ENCODE results near the gene SIDT1.

The SIDT1 gene

DNA sequence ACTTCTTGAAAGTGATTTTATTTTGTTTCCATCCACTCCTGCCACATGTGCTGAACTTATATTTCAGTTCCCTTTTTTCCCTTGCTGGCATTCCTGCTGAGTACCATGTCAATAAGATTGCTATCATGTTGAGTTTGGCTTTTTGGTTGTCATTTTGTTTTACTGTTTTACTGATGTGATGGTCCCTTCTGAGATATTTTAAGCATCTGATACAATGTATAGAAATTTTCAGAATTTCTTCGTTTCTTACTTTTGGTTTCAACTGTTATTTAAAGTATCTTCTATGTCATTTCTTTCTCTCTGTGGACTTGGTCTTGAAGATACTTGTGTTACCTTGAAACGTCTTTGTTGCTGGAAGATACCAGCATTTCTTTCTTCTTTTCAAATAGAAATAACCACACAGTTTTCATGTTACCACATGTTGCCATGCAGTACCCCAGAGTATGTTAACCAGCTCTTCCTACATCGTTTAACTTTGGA is 14.1 kb downstream of the SIDT1 start:
- peak; percentile 25 for DNase-seq

DNA sequence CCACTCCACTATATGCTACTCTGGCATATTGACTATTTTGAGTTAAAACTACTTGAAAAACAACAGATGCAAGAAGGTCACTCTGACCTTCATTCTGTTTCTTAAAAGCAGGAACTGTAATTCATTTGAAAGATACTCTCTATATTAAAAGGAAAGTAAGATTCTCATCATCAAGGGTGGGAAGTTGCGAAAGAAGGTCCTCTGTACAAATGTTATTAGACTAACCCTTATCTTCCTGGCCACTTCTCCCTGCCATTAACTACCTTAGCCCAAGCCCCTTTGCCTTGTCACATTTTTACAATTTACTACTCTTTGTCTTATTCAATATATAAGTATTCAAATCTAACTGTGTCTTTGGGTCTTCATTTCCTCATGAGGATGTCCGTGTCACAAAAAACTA is 16.1 kb downstream of the SIDT1 start:
- peak; percentile 13 for DNase-seq

DNA sequence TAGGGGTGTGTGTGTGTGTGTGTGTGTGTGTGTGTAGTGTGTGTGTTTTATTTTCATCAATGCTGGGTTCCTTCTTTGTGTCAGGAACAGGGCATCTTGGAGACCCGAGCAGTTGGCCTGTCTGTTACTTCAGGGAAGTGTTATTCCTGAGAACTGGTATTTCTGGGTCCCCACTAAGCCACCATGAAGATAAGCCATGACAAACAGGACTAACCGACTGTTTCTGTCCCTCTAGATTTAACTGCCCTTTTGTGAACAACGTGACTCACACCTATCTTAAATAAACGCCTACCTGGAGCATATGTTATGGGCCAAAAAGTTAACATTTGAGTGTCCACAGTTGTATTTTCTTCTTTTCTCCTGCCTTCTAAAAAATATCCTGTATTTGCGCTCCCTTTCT is 19.5 kb downstream of the SIDT1 start:
- DNase-seq: no peak

DNA sequence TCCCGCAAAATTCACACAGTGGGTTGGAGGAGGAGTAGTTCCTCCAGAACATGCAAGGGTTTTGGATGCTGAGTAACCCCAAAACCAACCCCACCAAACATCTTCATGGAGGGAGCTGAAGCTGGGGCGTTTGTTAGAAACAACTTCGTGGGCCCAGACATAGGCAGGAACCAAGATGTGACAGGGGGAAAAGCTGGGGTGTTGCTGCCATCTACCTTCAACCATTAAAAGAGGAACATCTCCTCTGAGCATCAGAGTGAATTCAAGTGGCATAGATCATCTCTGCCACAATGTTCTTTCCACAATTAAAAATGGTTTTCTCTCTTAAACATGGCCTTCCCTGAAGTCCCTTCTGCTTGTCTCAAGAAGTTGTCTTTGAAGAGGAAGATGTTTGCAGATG is 20.5 kb downstream of the SIDT1 start:
- DNase-seq: peak; percentile 23

DNA sequence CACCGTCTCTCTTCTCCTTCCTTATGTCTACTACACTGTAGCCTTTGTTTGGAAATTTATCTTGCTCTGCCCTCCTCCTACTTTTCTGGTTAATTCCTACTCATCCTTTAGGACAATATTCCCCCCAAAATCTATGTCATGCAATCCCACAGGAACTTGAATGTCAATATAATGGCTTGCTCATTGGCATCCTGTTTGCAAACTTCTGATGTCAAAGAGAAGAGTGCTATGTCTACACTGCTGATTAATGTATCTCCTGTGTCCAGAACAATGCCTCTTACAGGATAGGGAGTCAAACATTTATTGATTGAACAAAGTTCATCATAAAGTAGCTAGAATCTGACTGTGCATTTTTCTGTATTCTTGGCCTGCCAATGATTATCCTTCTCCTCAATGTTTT is 22.8 kb downstream of the SIDT1 start:
- no peak for DNase-seq

GRCh38 chr3:113556316-113556945 is 24.1 kb downstream of the SIDT1 start:
- no peak for DNase-seq

DNA sequence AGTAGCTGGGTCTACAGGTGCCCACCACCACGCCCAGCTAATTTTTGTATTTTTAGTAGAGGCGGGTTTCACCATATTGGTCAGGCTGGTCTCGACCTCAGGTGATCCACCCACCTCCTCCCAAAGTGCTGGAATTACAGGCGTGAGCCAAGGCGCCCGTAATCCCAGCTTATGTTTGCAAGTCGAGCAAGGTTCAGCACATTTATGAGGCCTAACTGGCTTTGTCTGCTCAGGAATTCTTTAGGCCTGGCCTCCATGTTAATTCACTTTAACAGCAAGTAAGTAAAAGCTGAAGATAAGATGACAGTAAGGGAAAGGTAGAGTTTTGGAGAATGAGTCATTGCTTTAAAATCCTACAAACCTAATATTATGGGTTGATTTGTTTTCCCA is 24.6 kb downstream of the SIDT1 start:
- no peak for DNase-seq

DNA sequence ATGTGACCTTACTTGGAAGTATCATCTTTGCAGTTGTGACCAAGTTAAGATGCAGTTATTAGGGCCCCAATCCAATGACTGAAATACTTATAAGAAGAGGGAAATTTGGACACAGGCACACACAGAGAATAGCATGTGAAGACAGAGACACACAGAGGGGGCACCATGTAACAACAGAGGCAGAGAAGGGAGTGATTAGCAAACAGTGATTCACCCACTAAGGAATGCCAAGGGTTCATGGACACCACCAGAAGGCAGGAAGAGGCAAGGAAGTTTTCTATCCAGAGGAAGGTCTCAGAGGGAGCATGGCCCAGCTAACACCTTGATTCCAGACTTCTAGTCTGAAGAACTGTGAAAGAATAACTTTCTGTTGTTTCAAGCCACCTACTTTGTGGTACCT is 25.0 kb downstream of the SIDT1 start:
- no peak for DNase-seq

DNA sequence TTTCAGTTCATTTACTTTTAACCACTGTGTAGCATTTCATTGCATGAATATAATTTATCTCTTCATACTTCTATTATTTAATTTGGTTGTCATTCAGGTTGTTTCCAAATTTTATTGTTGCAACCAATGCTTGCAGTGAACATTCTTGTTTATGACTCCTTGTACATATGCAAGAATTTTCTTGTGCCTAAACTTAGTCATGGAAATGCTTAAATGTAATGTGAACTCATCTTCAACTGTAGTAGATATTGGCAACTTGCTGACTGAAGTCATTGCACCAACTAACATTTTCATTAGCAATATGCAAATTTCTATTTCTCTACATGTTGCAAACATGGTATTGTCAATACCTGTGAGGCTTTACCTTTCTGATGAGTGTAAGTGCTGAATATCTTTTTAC is 26.7 kb downstream of the SIDT1 start:
- no peak for DNase-seq

DNA sequence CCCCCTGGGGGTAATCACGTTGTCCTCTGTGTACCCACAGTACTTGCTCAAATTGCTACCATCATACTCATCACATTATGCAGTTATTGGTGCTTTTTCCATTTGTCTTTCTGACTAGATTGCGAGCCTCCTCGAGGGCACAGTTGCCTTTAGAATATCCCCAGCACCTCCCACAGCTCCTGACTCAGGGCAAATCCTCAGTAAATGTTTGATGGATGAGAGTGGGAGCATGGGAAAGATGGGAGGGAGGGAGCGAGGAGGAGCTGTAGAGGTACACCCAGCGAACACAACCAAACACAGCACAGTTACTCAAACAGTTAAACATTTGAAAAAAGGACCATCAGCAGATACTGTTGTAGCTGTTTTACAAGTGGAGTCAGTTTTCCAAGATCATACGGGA is 27.9 kb downstream of the SIDT1 start:
- DNase-seq: no peak

DNA sequence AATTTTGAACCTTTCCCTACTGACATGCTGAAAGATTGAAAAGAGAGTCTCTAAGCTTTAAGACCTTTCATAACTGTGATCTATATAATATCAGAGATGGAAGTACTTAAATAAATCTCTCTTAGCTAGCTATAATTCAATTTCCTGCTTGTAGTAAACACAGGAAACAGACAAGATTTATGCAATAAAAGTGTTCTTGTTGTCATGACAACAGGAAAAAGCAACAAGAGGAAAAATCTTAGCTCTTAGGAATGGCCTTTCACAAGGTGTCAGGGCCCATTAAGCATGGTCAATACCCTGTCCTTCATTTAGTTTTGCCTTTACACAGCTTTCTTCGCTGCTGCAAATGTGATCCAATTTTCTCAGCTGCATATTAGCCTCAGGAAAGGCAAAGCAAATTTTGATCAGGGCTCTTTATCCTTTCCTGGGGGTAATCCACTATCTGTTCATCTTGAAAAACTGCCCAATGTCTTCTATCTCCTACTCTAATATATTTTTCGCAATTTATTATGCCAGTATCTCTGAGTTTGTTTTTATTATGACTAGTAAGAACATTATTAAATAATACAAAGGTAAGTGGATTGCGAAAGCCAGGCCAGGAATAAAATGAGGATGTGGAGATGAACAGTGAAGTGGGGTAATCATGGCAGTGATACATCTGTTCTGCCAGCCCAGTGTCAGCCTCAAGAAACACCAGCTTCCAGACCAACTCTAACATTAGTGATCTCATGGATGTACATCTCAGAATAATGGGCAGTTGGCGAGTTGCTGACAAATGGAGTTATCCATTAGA is 28.7 kb downstream of the SIDT1 start:
- DNase-seq: no peak

- DNase-seq: no peak
Measured at GRCh38 chr3:113565555-113565954, 33.2 kb downstream of the SIDT1 start.

DNA sequence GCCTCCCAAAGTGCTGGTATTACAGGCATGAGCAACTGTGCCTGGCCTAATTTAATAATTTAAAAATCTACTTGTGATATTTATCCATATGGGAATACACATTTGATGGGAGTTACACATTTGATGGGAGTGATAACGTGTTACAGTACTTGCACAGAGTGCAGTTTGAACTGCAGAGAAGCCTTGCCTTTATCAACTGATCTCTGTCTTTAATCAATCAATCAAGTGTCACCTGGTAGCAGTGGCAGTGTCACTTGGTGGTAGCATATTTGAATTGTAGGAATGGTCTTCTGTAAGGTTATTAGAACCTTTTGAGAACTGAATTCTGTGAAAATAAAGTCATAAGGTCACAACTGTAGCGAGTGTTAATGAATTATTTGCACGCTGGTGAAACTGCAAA is 37.8 kb downstream of the SIDT1 start:
- no peak for DNase-seq

GRCh38 chr3:113571360-113571759 is 39.0 kb downstream of the SIDT1 start:
- DNase-seq: no peak

GRCh38 chr3:113573728-113574127 is 41.4 kb downstream of the SIDT1 start:
- no peak for DNase-seq

DNA sequence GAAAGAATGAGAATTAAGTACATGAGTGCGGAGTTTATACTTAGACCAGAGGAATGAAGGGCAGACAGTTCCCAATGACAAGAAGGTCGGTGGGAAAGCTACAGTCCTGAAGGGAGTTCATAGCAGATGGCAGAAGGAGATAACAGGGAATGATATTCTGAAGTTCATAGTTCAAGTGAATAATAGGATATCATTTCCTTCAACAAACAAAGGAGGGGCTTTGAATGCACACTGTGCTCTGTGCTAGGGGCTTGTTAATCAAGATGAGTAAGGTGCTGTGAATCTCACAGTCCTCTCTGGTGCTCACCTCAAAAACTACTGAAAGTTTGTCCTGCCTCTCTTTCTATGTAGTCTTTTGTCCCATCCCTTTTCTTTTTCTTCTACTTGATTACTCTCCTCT is 41.9 kb downstream of the SIDT1 start:
- no peak for DNase-seq

GRCh38 chr3:113575206-113575605 is 42.9 kb downstream of the SIDT1 start:
- no peak for DNase-seq

DNA sequence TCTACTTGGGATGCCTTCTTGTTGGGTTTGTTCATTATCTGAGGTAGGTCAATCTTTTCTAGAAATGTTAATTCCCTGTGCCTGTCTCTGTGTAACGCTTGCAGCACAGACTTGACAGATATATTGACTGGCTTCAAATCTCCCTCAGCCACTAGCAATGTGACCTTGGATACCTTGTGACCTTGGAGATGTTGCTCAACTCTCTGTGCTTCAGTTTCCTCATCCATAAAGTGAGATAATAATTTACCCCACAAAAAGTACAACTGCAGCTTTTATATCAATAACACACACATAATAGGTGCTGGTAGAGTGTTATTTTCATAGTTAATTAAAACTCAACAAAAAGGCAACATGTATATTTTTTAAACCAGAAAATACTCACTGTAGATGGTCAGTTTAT is 52.9 kb downstream of the SIDT1 start:
- DNase-seq: no peak

DNA sequence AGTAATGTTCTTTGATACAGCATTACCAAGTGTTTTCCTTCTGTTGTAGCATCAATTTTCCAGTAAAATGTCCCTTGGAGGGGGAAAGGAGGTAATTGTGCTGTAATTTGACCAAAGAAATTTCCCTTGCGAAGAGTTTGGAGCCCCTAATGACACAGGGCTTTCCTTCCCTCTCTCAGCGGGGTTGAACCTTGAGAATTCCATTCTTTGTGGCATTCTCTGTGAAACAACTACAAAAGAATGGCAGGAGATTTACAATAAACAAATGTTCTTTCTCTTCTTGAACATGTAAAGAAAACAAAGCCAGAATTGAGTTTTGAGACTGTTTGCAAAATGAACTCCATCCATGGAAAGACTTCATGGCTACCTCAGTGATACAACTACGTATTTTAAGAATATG is 53.4 kb downstream of the SIDT1 start:
- DNase-seq: no peak

DNA sequence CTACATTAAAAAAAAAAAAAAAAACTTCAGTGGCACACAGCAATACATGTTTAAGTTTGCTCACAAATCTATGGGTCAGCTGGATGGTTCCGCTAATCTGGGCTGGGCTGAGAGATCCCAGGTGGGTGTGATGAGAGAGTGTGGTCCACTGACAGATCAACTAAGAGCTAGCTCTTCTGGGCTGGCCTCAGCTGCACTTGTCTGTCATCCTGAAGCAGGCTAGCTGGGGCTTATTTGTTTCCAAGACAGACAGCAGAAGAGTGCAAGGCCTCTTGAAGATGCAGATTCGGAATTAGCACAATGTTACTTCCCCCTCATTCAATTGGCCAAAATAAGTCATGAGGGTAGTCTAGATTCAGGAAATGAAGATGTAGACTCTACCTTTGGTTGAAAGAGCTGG is 56.5 kb downstream of the SIDT1 start:
- no peak for DNase-seq

DNA sequence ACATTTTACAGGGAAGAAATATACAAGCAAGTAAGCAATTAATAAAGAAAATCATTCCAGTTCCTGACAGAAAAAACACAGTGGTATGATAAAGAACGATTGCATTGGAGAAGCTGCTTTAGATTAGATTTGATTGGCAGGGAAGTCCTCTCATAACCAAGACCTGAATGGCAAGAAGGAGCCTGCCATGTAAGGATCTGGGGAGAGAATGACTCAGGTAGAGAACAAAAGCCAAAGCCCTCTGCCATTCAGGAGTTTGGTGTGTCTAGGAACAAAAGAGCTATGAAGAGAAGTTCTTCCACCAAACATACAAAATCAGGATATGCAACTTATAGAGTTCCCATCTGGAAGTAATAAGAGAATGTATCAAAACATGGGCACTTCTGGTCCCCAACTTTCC is 57.6 kb downstream of the SIDT1 start:
- no peak for DNase-seq

- no peak for DNase-seq
Measured at GRCh38 chr3:113590983-113591382, 58.6 kb downstream of the SIDT1 start.

DNA sequence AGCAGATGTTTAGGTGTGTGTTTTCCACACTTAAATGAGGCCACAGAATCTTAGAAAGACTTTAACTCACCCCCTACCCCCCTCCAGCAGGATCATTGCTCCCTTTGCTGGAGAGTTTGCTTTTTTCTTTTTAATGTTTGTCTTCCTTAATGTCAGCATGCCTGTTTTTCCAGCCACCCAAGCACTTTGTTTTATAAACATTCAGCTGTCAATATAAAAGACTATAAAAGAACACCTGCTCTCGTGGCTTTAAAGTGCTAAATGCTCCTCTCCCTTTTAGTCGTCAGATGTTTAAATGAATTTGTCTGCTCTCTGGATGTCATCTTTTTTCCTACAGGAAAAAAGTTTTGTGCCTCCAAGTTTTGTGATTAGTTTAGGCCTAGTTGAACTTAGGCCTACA is 61.7 kb downstream of the SIDT1 start:
- DNase-seq: no peak

DNA sequence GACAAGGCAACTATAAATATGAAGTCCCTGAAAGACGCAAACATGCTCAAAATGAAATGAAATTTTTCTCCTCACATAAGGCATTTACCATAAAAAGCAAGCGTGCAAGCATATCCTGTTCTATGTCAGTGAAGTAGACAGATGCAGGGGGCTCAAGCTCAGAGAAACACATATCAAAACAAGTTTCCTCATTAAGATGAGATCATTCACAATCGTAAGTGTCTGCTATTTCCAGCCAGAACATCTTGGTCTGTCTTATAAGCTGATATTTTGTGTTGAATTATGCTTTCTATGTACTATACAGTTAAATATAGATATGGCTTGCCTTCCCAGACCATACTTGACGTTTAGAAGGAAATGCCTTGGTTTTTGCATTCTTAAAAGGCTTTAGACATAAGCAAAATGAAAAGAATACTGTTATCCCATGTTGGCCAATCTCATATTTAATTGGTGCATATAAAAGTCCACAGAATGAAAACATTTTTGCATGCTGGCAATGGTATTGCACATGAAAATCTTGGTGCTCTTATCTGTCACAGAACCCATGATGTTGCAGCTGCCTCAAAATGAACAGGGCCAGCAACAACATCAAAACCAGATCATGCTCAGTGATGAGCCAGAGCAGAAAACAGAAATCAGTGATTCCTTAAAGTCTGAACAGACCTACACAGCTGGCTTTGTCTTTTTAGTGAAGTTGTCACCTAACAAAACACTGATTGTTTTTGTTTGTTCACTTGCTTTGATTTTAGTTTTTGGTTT is 65.4 kb downstream of the SIDT1 start:
- no peak for DNase-seq

Data from OCI-M1 (cell line).